ENCODE data around the gene RFXAP.

The RFXAP gene

DNA sequence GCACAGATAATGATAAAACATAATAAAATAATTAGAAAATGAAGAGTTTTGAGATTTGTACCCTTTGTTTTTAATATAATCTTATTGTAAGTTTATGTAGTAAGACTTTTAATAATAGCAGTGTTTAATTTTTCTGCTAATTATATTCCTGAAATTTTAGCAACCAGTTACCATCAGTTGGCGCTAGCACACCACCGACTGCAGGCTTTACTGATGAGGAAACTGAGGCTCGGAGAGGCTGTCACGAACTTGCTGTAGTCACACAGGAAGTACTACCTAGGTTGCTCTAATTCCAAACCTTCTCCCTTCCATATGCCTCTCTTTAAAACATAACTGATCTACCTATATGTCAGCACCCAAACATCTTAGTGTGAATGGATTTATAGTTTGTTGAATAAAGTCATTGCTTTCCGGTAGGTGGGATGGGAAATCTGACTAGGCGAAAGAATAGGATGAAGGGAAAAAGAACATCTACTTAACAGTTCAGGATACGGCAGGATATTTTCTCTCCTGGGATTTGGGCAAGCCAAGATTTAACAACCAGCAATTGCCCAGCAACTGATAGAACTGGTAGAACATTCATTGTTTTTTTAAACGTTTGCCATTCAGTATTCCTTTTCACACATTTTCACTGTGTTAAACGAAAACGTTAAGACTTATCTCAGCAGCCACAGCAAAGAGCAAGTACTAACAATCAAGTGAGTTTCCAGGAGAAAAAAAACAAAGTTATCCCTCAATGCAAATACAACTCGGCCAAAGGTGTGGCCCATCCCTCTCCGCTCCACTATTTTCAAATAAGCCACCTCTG, 822 bp upstream of the RFXAP start:
- peaks cover 18% of the 10 kb centered on the region for H3K4me1 ChIP-seq (ENCODE audit: control insufficient read depth, insufficient read depth, low read length)
- peaks cover 2% of the 10 kb centered on the region for H3K27me3 ChIP-seq (ENCODE audit: control insufficient read depth, insufficient read depth, low read length)
- H3K4me2 ChIP-seq (ENCODE audit: low read length), result peak overlapping the region; percentile 100
- no peaks in the 10 kb centered on the region for H3K36me3 ChIP-seq (ENCODE audit: insufficient read depth, low read length)
- peak overlapping the region; percentile 80 for H3K9ac ChIP-seq (ENCODE audit: low read depth, low read length)
- peak overlapping the region; percentile 89 for H3K4me3 ChIP-seq (ENCODE audit: low read length)
- no peaks in the 10 kb centered on the region for H3K9me3 ChIP-seq (replicated peaks; ENCODE audit: low read length)

DNA sequence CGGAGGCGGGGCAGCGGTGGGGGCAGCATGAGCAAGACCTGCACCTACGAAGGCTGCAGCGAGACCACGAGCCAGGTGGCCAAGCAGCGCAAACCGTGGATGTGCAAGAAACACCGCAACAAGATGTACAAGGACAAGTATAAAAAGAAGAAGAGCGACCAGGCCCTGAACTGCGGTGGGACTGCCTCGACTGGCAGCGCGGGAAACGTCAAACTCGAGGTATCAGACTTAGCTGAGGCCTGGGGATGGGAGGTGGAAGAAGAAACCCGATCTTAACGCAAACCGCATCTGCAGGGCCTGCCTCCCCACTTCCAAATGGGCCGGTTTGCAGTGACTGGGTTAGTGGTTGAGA, 693 bp downstream of the RFXAP start:
- no peaks in the 10 kb centered on the region for H3K36me3 ChIP-seq (ENCODE audit: insufficient read depth, low read length)
- H3K9ac ChIP-seq (ENCODE audit: low read depth, low read length), result peak overlapping the region; percentile 80
- peaks cover 2% of the 10 kb centered on the region for H3K27me3 ChIP-seq (ENCODE audit: control insufficient read depth, insufficient read depth, low read length)
- H3K4me2 ChIP-seq (ENCODE audit: low read length), result peak overlapping the region; percentile 100
- H3K4me1 ChIP-seq (ENCODE audit: control insufficient read depth, insufficient read depth, low read length), result peaks cover 18% of the 10 kb centered on the region
- H3K9me3 ChIP-seq (replicated peaks; ENCODE audit: low read length), result no peaks in the 10 kb centered on the region
- H3K4me3 ChIP-seq (ENCODE audit: low read length), result peak overlapping the region; percentile 89

- no peaks in the 10 kb centered on the region for H3K9me3 ChIP-seq (replicated peaks; ENCODE audit: low read length)
- peak overlapping the region; percentile 89 for H3K4me3 ChIP-seq (ENCODE audit: low read length)
- H3K4me2 ChIP-seq (ENCODE audit: low read length), result peak overlapping the region; percentile 100
- peaks cover 18% of the 10 kb centered on the region for H3K4me1 ChIP-seq (ENCODE audit: control insufficient read depth, insufficient read depth, low read length)
- H3K9ac ChIP-seq (ENCODE audit: low read depth, low read length), result peak overlapping the region; percentile 80
- H3K27me3 ChIP-seq (ENCODE audit: control insufficient read depth, insufficient read depth, low read length), result peaks cover 2% of the 10 kb centered on the region
- no peaks in the 10 kb centered on the region for H3K36me3 ChIP-seq (ENCODE audit: insufficient read depth, low read length)
Observed at GRCh38 chr13:36820222-36820621, 1.2 kb downstream of the RFXAP start.

- H3K4me2 ChIP-seq (ENCODE audit: low read length), result no peak overlapping the region
- H3K4me3 ChIP-seq (ENCODE audit: low read length), result no peak overlapping the region
- H3K9ac ChIP-seq (ENCODE audit: low read depth, low read length), result no peak overlapping the region
- H3K4me1 ChIP-seq (ENCODE audit: control insufficient read depth, insufficient read depth, low read length), result peaks cover 18% of the 10 kb centered on the region
- no peaks in the 10 kb centered on the region for H3K9me3 ChIP-seq (replicated peaks; ENCODE audit: low read length)
- H3K27me3 ChIP-seq (ENCODE audit: control insufficient read depth, insufficient read depth, low read length), result no peaks in the 10 kb centered on the region
- no peaks in the 10 kb centered on the region for H3K36me3 ChIP-seq (ENCODE audit: insufficient read depth, low read length)
Observed at GRCh38 chr13:36822785-36823184, 3.8 kb downstream of the RFXAP start.

GRCh38 chr13:36829753-36830152, 10.7 kb downstream of the RFXAP start:
- Histone ChIP-seq H3K36me3 (ENCODE audit: insufficient read depth, low read length) (peaks cover 7% of the 10 kb centered on the region), H3K27me3 (ENCODE audit: control insufficient read depth, insufficient read depth, low read length) (no peaks in the 10 kb centered on the region), H3K4me3 (ENCODE audit: low read length) (no peak overlapping the region), H3K9me3 (replicated peaks; ENCODE audit: low read length) (no peaks in the 10 kb centered on the region), H3K4me2 (ENCODE audit: low read length) (no peak overlapping the region), H3K4me1 (ENCODE audit: control insufficient read depth, insufficient read depth, low read length) (no peaks in the 10 kb centered on the region), H3K9ac (ENCODE audit: low read depth, low read length) (no peak overlapping the region)

DNA sequence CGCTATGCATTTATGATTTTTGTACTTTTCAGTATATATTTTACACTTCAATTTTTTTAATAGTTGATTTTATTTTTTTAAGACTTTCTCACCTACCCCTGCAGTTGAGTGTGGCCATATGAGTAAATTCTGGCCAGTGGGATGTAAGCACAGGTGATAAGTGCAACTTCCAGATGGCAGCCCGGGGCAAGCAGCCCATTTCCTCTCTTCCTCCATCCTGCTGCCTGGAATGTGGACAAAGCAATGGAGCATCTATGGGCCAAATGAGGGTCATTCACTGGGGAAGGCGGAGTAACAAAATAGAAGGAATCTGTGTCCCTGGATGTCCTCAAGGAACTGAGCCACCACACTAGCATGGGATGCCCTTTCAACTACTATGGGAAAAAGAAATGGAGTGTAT, 12.3 kb downstream of the RFXAP start:
- H3K27me3 ChIP-seq (ENCODE audit: control insufficient read depth, insufficient read depth, low read length), result no peaks in the 10 kb centered on the region
- H3K4me1 ChIP-seq (ENCODE audit: control insufficient read depth, insufficient read depth, low read length), result no peaks in the 10 kb centered on the region
- H3K4me3 ChIP-seq (ENCODE audit: low read length), result no peak overlapping the region
- no peak overlapping the region for H3K9ac ChIP-seq (ENCODE audit: low read depth, low read length)
- peaks cover 7% of the 10 kb centered on the region for H3K36me3 ChIP-seq (ENCODE audit: insufficient read depth, low read length)
- H3K9me3 ChIP-seq (replicated peaks; ENCODE audit: low read length), result no peaks in the 10 kb centered on the region
- no peak overlapping the region for H3K4me2 ChIP-seq (ENCODE audit: low read length)

DNA sequence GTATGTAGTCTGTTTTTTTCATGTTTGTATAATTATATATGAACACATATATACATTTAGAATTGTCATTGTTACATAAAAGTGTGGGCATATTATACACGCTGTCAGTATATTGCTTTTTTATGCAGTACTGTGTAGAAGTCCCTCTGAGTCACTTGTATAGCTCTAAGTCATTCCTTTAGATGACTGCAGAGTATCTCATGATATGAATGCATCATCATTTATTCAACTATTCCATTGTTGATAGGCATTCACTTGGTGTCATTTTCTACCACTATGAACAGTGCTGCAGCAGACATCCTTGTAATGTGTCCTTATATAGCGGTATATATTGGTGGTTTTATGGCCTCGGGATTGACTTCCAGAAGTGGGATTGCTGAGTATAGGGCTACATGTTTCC, 15.3 kb downstream of the RFXAP start:
- Histone ChIP-seq H3K27me3 (ENCODE audit: control insufficient read depth, insufficient read depth, low read length) (no peaks in the 10 kb centered on the region), H3K36me3 (ENCODE audit: insufficient read depth, low read length) (peaks cover 4% of the 10 kb centered on the region), H3K9ac (ENCODE audit: low read depth, low read length) (no peak overlapping the region), H3K4me2 (ENCODE audit: low read length) (no peak overlapping the region), H3K9me3 (replicated peaks; ENCODE audit: low read length) (no peaks in the 10 kb centered on the region), H3K4me1 (ENCODE audit: control insufficient read depth, insufficient read depth, low read length) (no peaks in the 10 kb centered on the region), H3K4me3 (ENCODE audit: low read length) (no peak overlapping the region)

GRCh38 chr13:36837354-36838092, 18.5 kb downstream of the RFXAP start:
- Histone ChIP-seq H3K4me2 (ENCODE audit: low read length) (no peak overlapping the region), H3K27me3 (ENCODE audit: control insufficient read depth, insufficient read depth, low read length) (no peaks in the 10 kb centered on the region), H3K4me1 (ENCODE audit: control insufficient read depth, insufficient read depth, low read length) (no peaks in the 10 kb centered on the region), H3K9me3 (replicated peaks; ENCODE audit: low read length) (no peaks in the 10 kb centered on the region), H3K4me3 (ENCODE audit: low read length) (no peak overlapping the region), H3K9ac (ENCODE audit: low read depth, low read length) (no peak overlapping the region), H3K36me3 (ENCODE audit: insufficient read depth, low read length) (no peaks in the 10 kb centered on the region)

GRCh38 chr13:36839281-36839680, 20.3 kb downstream of the RFXAP start:
- H3K4me2 ChIP-seq (ENCODE audit: low read length), result no peak overlapping the region
- no peak overlapping the region for H3K4me3 ChIP-seq (ENCODE audit: low read length)
- no peaks in the 10 kb centered on the region for H3K27me3 ChIP-seq (ENCODE audit: control insufficient read depth, insufficient read depth, low read length)
- no peaks in the 10 kb centered on the region for H3K9me3 ChIP-seq (replicated peaks; ENCODE audit: low read length)
- H3K4me1 ChIP-seq (ENCODE audit: control insufficient read depth, insufficient read depth, low read length), result no peaks in the 10 kb centered on the region
- no peaks in the 10 kb centered on the region for H3K36me3 ChIP-seq (ENCODE audit: insufficient read depth, low read length)
- no peak overlapping the region for H3K9ac ChIP-seq (ENCODE audit: low read depth, low read length)

- Histone ChIP-seq H3K9me3 (replicated peaks; ENCODE audit: low read length) (no peaks in the 10 kb centered on the region), H3K4me1 (ENCODE audit: control insufficient read depth, insufficient read depth, low read length) (no peaks in the 10 kb centered on the region), H3K36me3 (ENCODE audit: insufficient read depth, low read length) (no peaks in the 10 kb centered on the region), H3K4me3 (ENCODE audit: low read length) (no peak overlapping the region), H3K4me2 (ENCODE audit: low read length) (no peak overlapping the region), H3K9ac (ENCODE audit: low read depth, low read length) (no peak overlapping the region), H3K27me3 (ENCODE audit: control insufficient read depth, insufficient read depth, low read length) (no peaks in the 10 kb centered on the region)
Observed at GRCh38 chr13:36839981-36840380, 21.0 kb downstream of the RFXAP start.

- H3K4me1 ChIP-seq (ENCODE audit: control insufficient read depth, insufficient read depth, low read length), result no peaks in the 10 kb centered on the region
Observed at GRCh38 chr13:36840718-36841250, 21.8 kb downstream of the RFXAP start.

More at GRCh38 chr13:36840718-36841250, 21.8 kb downstream of the RFXAP start:
- no peak overlapping the region for H3K9ac ChIP-seq (ENCODE audit: low read depth, low read length)
- no peaks in the 10 kb centered on the region for H3K9me3 ChIP-seq (replicated peaks; ENCODE audit: low read length)
- H3K4me2 ChIP-seq (ENCODE audit: low read length), result no peak overlapping the region
- no peaks in the 10 kb centered on the region for H3K36me3 ChIP-seq (ENCODE audit: insufficient read depth, low read length)
- no peak overlapping the region for H3K4me3 ChIP-seq (ENCODE audit: low read length)
- H3K27me3 ChIP-seq (ENCODE audit: control insufficient read depth, insufficient read depth, low read length), result no peaks in the 10 kb centered on the region
